NCI-H1930 (cell line): Measurements from ENCODE around the gene IFNA10.
"Not testable (repeated sequence)": the region's sequence is repeated elsewhere in the genome, so short reads cannot be mapped to it uniquely, and the experiment has no call there.

Experiments
- DNase-seq, 2 experiments: peaks; one replicate each; lab custom pipeline; 2025; lab: John Stamatoyannopoulos, UW

Gene IFNA10

GRCh38 chr9:21207043-21207442, at the start of gene IFNA10:
Gene IFNA10, minus strand, starts transcription at chr9:21207143. Its CDS starts 46 bp downstream, at chr9:21207097.
- not testable (repeated sequence) for DNase-seq

DNA sequence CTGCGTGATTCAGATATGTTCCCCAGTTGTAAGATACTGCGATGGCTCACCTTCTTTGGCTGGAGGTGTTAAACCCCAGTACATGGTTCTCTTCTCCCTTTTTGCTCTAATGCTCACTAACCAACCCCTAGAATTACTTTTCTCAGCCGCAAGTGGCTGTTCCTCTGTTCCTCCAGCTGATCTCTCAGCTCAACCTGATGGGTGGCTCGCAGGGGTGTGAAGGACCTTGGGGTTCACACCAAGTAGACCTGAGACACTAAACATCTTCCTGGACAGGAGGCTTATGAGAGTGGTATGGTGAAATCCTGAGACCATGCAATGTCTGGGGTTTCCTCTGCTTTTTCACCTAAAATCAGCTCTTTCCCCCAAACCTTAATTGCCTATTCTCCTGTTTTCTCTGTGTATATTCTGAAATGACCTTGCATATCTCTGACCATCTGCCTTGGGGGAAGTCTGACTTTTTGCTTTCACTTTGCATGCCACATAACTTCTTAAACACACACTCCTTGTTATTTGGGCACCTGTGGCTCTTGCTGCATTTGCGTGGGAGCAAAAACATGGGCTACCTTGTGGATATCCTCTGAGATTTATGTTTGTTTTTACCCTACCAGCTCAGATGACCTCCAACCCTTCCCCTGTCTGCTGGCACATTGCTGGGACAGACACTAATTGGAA, 48.7 kb upstream of the IFNA10 start:
- no peak for DNase-seq

GRCh38 chr9:21252721-21253547, 46.0 kb upstream of the IFNA10 start:
- peak in 1 of 2 experiments; percentile 11 for DNase-seq

GRCh38 chr9:21251638-21252037, 44.7 kb upstream of the IFNA10 start:
- no peak for DNase-seq

DNA sequence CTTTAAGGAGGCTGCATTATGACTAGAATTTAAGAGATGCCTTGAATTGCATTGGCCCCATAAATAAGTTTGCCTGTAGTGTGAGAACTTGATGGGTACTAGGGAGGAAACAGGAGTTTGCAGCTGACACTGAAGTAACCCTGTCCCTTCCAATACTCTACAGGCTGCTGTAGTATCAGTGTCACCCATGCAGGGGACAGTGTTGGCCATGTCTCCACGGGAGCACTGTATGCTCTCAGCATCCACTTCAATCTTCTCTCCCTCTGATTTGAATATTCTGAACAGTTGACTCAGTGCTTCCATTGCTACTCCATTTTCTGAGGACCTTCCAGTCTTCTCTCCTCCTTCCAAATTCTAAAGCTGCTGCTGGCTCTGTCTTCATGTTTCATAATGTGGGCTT, 44.2 kb upstream of the IFNA10 start:
- DNase-seq, result no peak

- DNase-seq, result no peak
Measured at GRCh38 chr9:21244836-21245235, 37.9 kb upstream of the IFNA10 start.

- DNase-seq, result no peak
Measured at GRCh38 chr9:21239911-21240310, 33.0 kb upstream of the IFNA10 start, which contains the start of gene IFNA14. Gene IFNA14, minus strand, starts transcription at chr9:21240005. Its CDS starts 70 bp downstream, at chr9:21239935.

DNA sequence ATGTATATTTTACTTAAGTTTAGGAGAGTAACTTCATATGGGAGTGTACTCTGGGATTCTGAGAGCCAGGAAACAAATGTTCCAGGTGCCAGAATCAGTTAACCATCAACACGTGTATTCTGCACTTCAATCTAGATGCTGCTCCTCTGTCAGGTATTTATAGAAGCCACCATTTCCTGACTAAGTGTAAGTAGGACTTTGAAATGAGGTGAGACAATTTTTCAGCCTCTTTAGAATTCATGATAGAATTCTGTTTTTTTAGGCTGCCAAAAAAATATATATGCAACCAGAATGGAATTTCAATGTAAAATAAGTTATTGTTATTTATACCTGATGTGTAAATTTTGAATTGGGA, 29.4 kb upstream of the IFNA10 start:
- DNase-seq, result not testable (repeated sequence)

DNA sequence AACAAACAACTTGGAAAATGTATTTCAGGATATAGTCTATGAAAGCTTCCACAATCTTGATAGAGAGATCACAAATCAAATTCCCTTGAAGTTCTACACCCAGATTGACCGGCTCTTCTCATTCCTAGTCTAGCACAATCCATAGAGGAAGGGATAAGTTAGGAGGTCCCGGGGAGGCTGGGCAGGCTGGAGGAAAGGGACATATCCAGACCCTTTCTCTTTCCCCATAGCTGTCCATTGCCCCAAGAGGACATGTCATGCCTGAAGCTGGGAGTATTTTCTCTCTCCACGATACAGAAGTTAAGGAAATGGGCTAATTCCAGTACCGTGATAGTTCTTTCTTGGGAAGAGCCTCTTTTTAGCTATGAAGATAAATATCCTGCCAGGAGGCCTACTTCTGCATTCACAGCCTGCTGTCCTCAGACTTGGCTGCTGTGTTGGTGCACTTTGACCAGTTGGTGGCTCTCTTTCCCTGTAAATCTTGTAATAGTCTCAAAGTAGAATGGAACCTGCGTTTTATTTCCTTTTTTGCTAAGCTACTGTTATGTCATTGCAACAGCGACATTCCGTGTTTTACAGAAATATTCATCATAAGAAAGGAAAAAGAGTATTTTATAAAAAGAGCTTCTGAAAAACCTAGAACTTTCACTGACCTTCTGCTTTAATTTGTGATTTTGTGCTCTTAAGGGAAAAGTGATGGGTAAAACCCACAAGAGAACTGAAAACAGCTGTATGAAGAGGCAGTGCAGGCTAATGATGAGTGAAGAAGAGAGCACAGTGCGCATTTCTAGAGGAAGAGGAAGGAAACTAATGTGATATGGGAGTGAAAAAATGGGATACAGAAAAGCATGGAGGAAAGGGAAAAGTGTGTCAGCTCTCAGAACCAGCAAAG, 28.8 kb upstream of the IFNA10 start:
- DNase-seq, result peak in 1 of 2 experiments; percentile 24

GRCh38 chr9:21234153-21234687, 27.3 kb upstream of the IFNA10 start:
- no peak for DNase-seq

DNA sequence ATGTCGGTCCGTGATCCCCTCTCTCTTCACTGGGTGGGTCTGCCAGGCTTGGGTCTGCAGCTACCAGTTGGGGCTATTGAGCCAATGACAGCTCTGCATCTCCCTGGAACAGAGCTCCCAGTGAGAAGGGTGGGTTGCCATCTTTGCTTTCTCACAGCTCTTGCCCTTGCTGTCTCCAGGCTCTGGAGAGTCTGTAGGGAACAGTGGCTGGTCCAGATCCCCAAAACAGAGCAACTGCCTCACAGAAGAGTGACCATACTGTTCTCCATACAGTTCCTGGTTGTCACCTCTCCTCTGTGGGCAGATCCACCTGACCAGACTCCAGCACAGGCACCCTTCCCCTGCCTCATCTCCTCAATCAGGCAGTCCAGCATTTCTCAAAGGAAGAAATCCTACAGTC, 26.3 kb upstream of the IFNA10 start:
- DNase-seq, result no peak

GRCh38 chr9:21228122-21228521, 21.2 kb upstream of the IFNA10 start, which contains the start of gene IFNA17:
Gene IFNA17, minus strand, starts transcription at chr9:21228222. Its CDS starts 49 bp downstream, at chr9:21228173.
- no peak for DNase-seq

GRCh38 chr9:21217211-21217610, 10.3 kb upstream of the IFNA10 start, which contains the start of gene IFNA16:
Gene IFNA16, minus strand, starts transcription at chr9:21217311. Its CDS starts 6 bp downstream, at chr9:21217305.
- DNase-seq, result not testable (repeated sequence)

- not testable (repeated sequence) for DNase-seq
Measured at GRCh38 chr9:21213411-21214326, 6.7 kb upstream of the IFNA10 start.

GRCh38 chr9:21212160-21212559, 5.2 kb upstream of the IFNA10 start:
- not testable (repeated sequence) for DNase-seq

- not testable (repeated sequence) for DNase-seq
Measured at GRCh38 chr9:21210782-21211181, 3.8 kb upstream of the IFNA10 start.

DNA sequence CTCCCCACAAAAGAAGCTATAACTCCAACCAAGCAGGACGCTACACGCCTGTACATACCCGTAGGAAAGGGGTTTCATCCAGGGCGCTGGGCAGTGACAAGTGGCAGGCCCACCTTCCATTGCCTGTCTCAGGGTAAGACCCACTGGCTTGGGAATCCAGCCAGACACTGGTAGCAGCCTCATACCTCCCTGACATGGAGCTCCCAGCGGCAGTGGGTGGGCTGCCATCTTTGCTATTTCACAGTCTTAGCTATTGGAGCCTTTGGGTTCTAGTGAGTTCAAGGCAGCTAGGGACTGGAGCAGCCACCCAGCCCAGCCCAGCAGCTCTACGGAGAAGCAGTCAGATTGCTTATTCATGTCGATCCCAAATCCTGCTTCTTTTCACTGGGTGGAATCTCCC, 3.4 kb upstream of the IFNA10 start:
- DNase-seq, result no peak

- no peak for DNase-seq
Measured at GRCh38 chr9:21205204-21205603, 1.7 kb downstream of the IFNA10 start.

- not testable (repeated sequence) for DNase-seq
Measured at GRCh38 chr9:21202105-21202504, 4.8 kb downstream of the IFNA10 start, which contains the start of gene IFNA7. Gene IFNA7, minus strand, starts transcription at chr9:21202205. Its CDS starts 40 bp downstream, at chr9:21202165.
